HFFc6 (cell line): Measurements from ENCODE around the gene SPOCK2. TPM values are rescaled to one million over a fixed set of nuclear protein-coding genes. Genes with fewer than 3 reads are reported as not detected.

Experiments used
- DNase-seq: peaks from one replicate; pipeline ENCODE4 v3.0.0-alpha.2; 2018
- H3K27ac Mint-ChIP-seq: 2 replicates; pipeline ENCODE4 v1.8.0; 2020; ENCODE audit warnings: mild to moderate bottlenecking, mixed read lengths
- H3K27me3 Mint-ChIP-seq: 2 replicates; pipeline ENCODE4 v1.8.0; 2021; ENCODE audit warnings: mild to moderate bottlenecking, moderate library complexity, mixed read lengths; ENCODE audit not compliant: insufficient read depth
- H3K36me3 Mint-ChIP-seq: 2 replicates; pipeline ENCODE4 v1.8.0; 2021; ENCODE audit warnings: low read depth, mixed read lengths
- H3K4me1 Mint-ChIP-seq: 2 replicates; pipeline ENCODE4 v1.8.0; 2020; ENCODE audit warnings: low read depth, mixed read lengths
- H3K4me3 Mint-ChIP-seq: 2 replicates; pipeline ENCODE4 v1.8.0; 2020; ENCODE audit warnings: mild to moderate bottlenecking, moderate library complexity, mixed read lengths
- H3K9me3 Mint-ChIP-seq: 2 replicates; pipeline ENCODE4 v1.8.0; 2020; ENCODE audit warnings: mild to moderate bottlenecking, mixed read lengths
- total RNA-seq, 6 experiments: library from RNA; stranded (reverse); fragmentation: NEBNext Ultra II Directional; extraction: Animal tissue kit (Norgen Biotek cat#: 25700); gene quantifications; 2 replicates in 1 of 6; 3 replicates in 5 of 6; pipeline ENCODE4 v1.2.3, GENCODE V29; 2021
- TF ChIP-seq, protein P1 (sequence below): fragments of 200-600 bp; sonication (generic); IDR thresholded peaks from 2 replicates; pipeline ENCODE4 v1.5.0; 2021; ENCODE audit warnings: antibody characterized with exemption, mild to moderate bottlenecking

SPOCK2 gene
- total RNA-seq, 6 experiments from 2014 or later: not detected

DNA sequence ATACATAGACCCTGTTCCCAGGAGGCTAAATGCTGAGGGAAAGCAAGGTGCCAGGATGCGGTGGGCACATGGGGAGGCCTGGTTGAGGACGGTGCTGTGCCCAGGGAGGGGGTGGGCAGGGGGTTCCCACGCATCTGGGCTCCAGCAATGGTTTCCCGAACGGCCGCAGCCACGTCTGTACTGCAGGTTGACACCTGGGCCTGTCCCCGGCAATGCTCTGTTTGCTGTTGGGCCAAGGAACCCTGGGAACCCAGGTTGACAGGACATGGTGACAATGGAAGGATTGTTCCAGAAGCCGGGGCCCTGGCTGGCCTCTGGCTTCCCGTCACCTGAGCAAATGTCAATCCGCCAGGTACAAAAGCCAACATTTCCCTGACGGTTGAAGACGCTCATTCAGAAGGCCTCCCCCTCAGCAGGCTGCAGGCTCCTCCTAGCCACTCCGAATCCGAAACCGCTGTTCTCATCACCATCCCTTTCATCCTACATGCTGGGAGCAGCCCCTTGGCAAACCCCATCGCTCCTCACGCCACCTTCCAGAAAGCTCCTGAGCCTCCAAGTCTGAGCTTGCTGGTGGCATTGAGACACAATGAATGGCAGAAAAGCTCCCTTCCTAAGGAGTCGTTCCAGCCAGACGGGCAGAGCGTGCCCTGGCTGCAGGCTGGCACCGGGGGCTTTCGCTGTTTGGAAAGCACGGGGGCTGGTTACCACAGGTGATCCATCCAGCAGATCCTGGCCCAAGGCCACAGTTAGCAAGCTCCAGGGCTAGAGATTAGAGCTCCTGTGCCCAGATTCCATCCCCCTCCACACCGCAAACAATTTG, 31.2 kb downstream of the SPOCK2 start:
- no peak overlapping the region for H3K4me3 Mint-ChIP-seq
- H3K36me3 Mint-ChIP-seq: no peaks in the 10 kb centered on the region
- H3K4me1 Mint-ChIP-seq: peaks cover 8% of the 10 kb centered on the region
- no peak overlapping the region for H3K27ac Mint-ChIP-seq
- DNase-seq: no peak
- TF ChIP-seq, protein P1, sequence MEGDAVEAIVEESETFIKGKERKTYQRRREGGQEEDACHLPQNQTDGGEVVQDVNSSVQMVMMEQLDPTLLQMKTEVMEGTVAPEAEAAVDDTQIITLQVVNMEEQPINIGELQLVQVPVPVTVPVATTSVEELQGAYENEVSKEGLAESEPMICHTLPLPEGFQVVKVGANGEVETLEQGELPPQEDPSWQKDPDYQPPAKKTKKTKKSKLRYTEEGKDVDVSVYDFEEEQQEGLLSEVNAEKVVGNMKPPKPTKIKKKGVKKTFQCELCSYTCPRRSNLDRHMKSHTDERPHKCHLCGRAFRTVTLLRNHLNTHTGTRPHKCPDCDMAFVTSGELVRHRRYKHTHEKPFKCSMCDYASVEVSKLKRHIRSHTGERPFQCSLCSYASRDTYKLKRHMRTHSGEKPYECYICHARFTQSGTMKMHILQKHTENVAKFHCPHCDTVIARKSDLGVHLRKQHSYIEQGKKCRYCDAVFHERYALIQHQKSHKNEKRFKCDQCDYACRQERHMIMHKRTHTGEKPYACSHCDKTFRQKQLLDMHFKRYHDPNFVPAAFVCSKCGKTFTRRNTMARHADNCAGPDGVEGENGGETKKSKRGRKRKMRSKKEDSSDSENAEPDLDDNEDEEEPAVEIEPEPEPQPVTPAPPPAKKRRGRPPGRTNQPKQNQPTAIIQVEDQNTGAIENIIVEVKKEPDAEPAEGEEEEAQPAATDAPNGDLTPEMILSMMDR: no peak
- peaks cover 49% of the 10 kb centered on the region for H3K27me3 Mint-ChIP-seq
- H3K9me3 Mint-ChIP-seq: no peaks in the 10 kb centered on the region

DNA sequence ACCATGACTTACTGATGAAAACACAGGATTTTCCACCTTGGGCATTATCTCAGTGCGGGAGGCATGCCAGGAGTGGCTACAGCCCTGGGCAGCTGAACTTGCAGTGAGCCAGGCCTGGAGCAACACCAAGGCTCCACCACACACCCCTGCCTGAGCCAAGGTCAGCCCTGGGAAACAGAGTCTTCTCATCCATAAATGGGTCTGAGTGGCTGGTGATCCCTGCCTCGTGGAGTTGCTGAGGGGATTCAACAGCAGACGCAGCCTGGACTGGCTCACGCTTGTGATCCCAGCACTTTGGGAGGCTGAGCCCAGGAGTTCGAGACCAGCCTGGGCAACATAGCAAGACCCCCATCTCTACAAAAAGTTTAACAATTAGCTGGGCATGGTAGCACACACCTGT, 32.2 kb downstream of the SPOCK2 start:
- Mint-ChIP-seq H3K4me1 (peaks cover 8% of the 10 kb centered on the region), H3K27ac (no peak overlapping the region), H3K4me3 (no peak overlapping the region), H3K36me3 (no peaks in the 10 kb centered on the region), H3K27me3 (peaks cover 47% of the 10 kb centered on the region), H3K9me3 (no peaks in the 10 kb centered on the region)
- TF ChIP-seq, protein P1: no peak
- no peak for DNase-seq

DNA sequence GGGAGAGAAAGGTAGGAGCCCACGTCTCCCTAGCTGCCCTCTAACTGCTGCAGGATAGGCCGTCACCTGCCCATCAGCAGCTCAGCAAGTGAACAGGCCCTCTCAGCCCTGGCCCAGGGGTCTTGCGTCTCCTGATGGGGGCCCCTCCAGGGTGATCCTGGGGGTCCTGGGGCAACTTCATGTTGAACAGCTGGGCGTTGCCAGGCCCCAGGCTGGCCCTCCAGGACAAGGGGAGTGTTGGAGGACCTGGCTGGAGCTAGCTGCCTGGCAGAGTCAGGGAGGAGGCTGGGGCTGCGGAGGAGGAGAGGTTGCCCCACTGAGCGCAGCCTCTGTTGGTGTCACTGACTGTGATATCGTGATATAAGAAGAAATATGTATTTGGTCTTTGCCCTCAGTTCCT, 34.7 kb downstream of the SPOCK2 start:
- Mint-ChIP-seq H3K27ac (no peak overlapping the region), H3K9me3 (no peaks in the 10 kb centered on the region; the same call in 1 of the 2 replicates), H3K4me3 (no peak overlapping the region), H3K36me3 (no peaks in the 10 kb centered on the region), H3K27me3 (peaks cover 23% of the 10 kb centered on the region), H3K4me1 (peaks cover 1% of the 10 kb centered on the region)
- TF ChIP-seq, protein P1: no peak
- no peak for DNase-seq

DNA sequence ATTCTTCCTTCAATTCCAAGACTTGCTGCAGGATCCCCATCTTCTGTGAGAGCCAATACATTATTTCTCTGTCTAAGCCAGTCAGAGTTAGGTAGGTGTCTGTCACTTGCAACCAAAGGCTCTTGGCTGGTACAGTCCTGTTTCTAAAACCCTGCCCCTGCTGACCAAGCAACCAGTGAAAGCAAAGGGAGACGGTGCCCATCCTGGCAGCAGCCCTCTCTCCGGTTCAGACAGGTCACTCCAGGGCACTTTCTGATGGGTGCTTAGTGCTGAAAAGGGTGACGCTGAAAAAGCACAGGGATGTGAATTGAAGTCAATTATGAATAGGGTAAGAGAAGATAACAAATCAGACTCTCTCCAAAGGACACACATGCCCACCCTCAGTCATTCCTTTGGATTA, 37.5 kb downstream of the SPOCK2 start:
- H3K27ac Mint-ChIP-seq: no peak overlapping the region
- H3K27me3 Mint-ChIP-seq: peaks cover 14% of the 10 kb centered on the region
- no peaks in the 10 kb centered on the region; the same call in 1 of the 2 replicates for H3K9me3 Mint-ChIP-seq
- H3K36me3 Mint-ChIP-seq: peaks cover 4% of the 10 kb centered on the region; the same call in 1 of the 2 replicates
- no peak for DNase-seq
- H3K4me3 Mint-ChIP-seq: no peak overlapping the region
- peaks cover 8% of the 10 kb centered on the region for H3K4me1 Mint-ChIP-seq
- TF ChIP-seq, protein P1: no peak

DNA sequence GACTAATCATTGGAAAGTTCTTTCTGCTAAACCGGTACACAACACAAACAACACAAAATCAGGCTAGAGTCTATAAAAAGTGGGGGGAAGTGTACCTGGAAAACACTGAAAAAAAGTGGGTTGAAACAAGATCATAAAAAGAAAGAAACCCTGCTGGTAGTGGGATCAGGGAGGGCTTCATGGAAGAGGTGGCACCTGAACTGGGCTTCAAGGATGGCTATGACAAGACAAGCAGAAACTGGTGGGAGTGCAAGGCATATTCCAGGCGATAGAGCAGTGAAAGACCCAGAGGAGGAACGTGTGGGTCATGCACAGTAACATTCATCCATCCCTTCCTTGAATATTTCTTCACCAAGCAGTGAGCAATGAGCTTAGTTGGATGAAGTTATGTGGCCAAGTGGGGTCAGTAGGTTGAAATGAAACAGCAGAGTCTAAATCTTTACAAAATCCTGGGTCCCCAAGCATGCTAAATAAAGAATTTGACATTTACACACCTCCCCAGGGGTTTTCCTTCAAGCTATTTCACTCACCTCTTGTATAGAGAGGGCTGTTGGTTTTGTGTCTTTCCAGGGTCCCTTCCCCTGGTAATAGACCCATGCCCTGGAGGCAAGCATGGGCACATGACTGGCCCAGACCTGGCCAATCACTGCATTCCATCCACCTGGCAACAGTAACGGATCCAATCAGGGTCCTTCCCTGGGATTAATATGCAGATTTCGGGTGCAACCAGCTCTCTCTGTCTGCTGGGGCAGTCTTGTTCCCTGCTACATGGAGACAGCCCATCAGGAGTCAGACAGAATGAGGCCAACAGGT, 38.2 kb downstream of the SPOCK2 start:
- H3K4me1 Mint-ChIP-seq: peaks cover 8% of the 10 kb centered on the region
- peaks cover 4% of the 10 kb centered on the region; the same call in 1 of the 2 replicates for H3K36me3 Mint-ChIP-seq
- TF ChIP-seq, protein P1: no peak
- H3K9me3 Mint-ChIP-seq: no peaks in the 10 kb centered on the region; the same call in 1 of the 2 replicates
- DNase-seq: no peak
- H3K4me3 Mint-ChIP-seq: no peak overlapping the region
- H3K27ac Mint-ChIP-seq: no peak overlapping the region
- H3K27me3 Mint-ChIP-seq: peaks cover 12% of the 10 kb centered on the region
